K562 (cell line): ENCODE results near the gene WDFY2. TPM values are rescaled to one million over a fixed set of nuclear protein-coding genes. Genes with fewer than 3 reads are reported as not detected.

Experiments used
- ATAC-seq: fragments of 200-7000 bp; cut with Tn5 transposase; 3 replicates; pipeline ENCODE4 v1.9.1; 2020; ENCODE audit warnings: moderate library complexity
- BruUV-seq: library from RNA; stranded (reverse); fragments of 400-500 nt; replicated peaks from 2 replicates; lab custom pipeline; 2021; lab: Mats Ljungman, UMichigan
- CTCF ChIA-PET: fragments of 300-600 bp; formaldehyde crosslinking; extraction: SDS; loops from one replicate; lab custom pipeline; 2021; ENCODE audit warnings: low intra/inter-chr PET ratio; lab: Yijun Ruan, JAX
- POLR2A ChIA-PET: fragments of 300-600, 350-650 bp; sonication (Branson Sonifier 250); formaldehyde crosslinking; extraction: SDS; loops from one replicate; lab custom pipeline; 2021; ENCODE audit warnings: antibody characterized with exemption, inconsistent platforms; lab: Yijun Ruan, JAX
- DNase-seq, 4 experiments: peaks; one replicate each; pipeline versions ENCODE4 v3.0.0 to v3.0.0-alpha.2; 2011 to 2018; ENCODE audit warnings: low spot score in 3 of 4, mixed read lengths in 3 of 4; ENCODE audit errors: extremely low read depth in 1 of 4
- FAIRE-seq: peaks from 2 replicates; lab custom pipeline; 2011; peaks lifted over from hg19 to GRCh38; lab: Jason Lieb, UNC
- H2AFZ ChIP-seq: 2 replicates; pipeline ENCODE4 v1.6.0; 2011; ENCODE audit warnings: low read depth, low read length, control low read depth, inconsistent platforms
- H3K27ac ChIP-seq: fragments of 200-600 bp; 3 replicates; pipeline ENCODE4 v1.8.0; 2011; ENCODE audit warnings: low read depth, mild to moderate bottlenecking, control low read depth, inconsistent platforms, low read length, moderate library complexity, mixed read lengths; ENCODE audit errors: extremely low read depth
- H3K27me3 ChIP-seq, 2 experiments: fragments of 300-600 bp in 1 of 2; 2 replicates in 1 of 2; 3 replicates in 1 of 2; pipeline versions ENCODE4 v1.6.0 to v1.8.0; 2011; ENCODE audit warnings: inconsistent platforms in 2 of 2, low read length in 2 of 2, mild to moderate bottlenecking in 1 of 2, mixed read lengths in 1 of 2, moderate library complexity in 1 of 2; ENCODE audit not compliant: control insufficient read depth in 2 of 2, insufficient read depth in 2 of 2
- H3K36me3 ChIP-seq: fragments of 300-600 bp; 3 replicates; pipeline ENCODE4 v1.8.0; 2011; ENCODE audit warnings: mild to moderate bottlenecking, low read length, inconsistent platforms; ENCODE audit not compliant: control insufficient read depth, insufficient read depth
- H3K4me1 ChIP-seq, 2 experiments: fragments of 200-600 bp in 1 of 2; replicated peaks in 1 of 2; 2 replicates in 1 of 2; 3 replicates in 1 of 2; pipeline versions ENCODE4 v1.5.1 to v1.8.0; 2011; ENCODE audit warnings: inconsistent platforms in 2 of 2, low read length in 2 of 2, mild to moderate bottlenecking in 1 of 2, mixed read lengths in 1 of 2, moderate library complexity in 1 of 2; ENCODE audit not compliant: control insufficient read depth in 2 of 2, insufficient read depth in 2 of 2
- H3K4me2 ChIP-seq: 2 replicates; pipeline ENCODE4 v1.6.1; 2011; ENCODE audit warnings: low read length, control low read depth, inconsistent platforms, mixed read lengths; ENCODE audit not compliant: insufficient read depth
- H3K4me3 ChIP-seq: fragments of 200-600 bp; sonication (generic), shearing (Covaris generic); 2 replicates; pipeline ENCODE4 v1.5.1; 2016; ENCODE audit warnings: control low read depth, inconsistent platforms
- H3K79me2 ChIP-seq: fragments of 200-600 bp; 3 replicates; pipeline ENCODE4 v1.8.0; 2011; ENCODE audit warnings: low read length, inconsistent platforms; ENCODE audit not compliant: control insufficient read depth, insufficient read depth
- H3K9ac ChIP-seq, 2 experiments: 2 replicates each; pipeline versions ENCODE4 v1.6.0 to v1.6.1; 2011; ENCODE audit warnings: low read depth in 2 of 2, low read length in 2 of 2, control low read depth in 1 of 2, inconsistent platforms in 1 of 2, mild to moderate bottlenecking in 1 of 2, mixed read lengths in 1 of 2; ENCODE audit not compliant: insufficient read depth in 1 of 2
- H3K9me1 ChIP-seq: one replicate; pipeline ENCODE4 v1.6.0; 2011; ENCODE audit warnings: inconsistent platforms, mild to moderate bottlenecking, low read length, moderate library complexity; ENCODE audit not compliant: control insufficient read depth, insufficient read depth
- H3K9me3 ChIP-seq: replicated peaks from 2 replicates; pipeline ENCODE4 v1.5.1; 2011; ENCODE audit warnings: low read depth, low read length, inconsistent platforms; ENCODE audit not compliant: control insufficient read depth, insufficient read depth
- H4K20me1 ChIP-seq: replicated peaks from 2 replicates; pipeline ENCODE4 v1.6.1; 2011; ENCODE audit warnings: low read length, inconsistent platforms, mixed read lengths; ENCODE audit not compliant: control insufficient read depth, insufficient read depth
- ATF1 ChIP-seq, 2 experiments: fragments of 450-650 bp in 1 of 2; IDR thresholded peaks; 2 replicates each; pipeline ENCODE4 v1.6.1; 2016; ENCODE audit warnings: missing compliant biosample characterization in 1 of 2, missing genetic modification characterization in 1 of 2
- FOXJ2 ChIP-seq: fragments of 200-800 bp; sonication (Bioruptor generic); IDR thresholded peaks from 2 replicates; pipeline ENCODE4 v1.6.1; 2016; ENCODE audit warnings: missing genetic modification characterization, missing compliant biosample characterization
- MAX ChIP-seq: sonication (generic); formaldehyde crosslinking; IDR thresholded peaks from 2 replicates; pipeline ENCODE4 v1.9.0; 2022; ENCODE audit warnings: mild to moderate bottlenecking, missing genetic modification reagents
- NRF1 ChIP-seq, 2 experiments: fragments of 450-650 bp; IDR thresholded peaks in 1 of 2; conservative IDR thresholded peaks in 1 of 2; 2 replicates each; pipeline ENCODE4 v1.6.1; 2014; ENCODE audit warnings: mild to moderate bottlenecking in 2 of 2
- POLR2AphosphoS5 ChIP-seq: IDR thresholded peaks from 2 replicates; pipeline ENCODE4 v1.6.1; 2011; ENCODE audit warnings: mild to moderate bottlenecking, low read depth, low read length, moderate library complexity; ENCODE audit not compliant: control insufficient read depth, insufficient read depth
- RFX1 ChIP-seq: fragments of 450-650 bp; IDR thresholded peaks from 2 replicates; pipeline ENCODE4 v1.6.1; 2016; ENCODE audit warnings: mild to moderate bottlenecking, moderate library complexity
- ZFPM2 ChIP-seq: fragments of 250-450 bp; sonication (Bioruptor Pico); IDR thresholded peaks from 2 replicates; pipeline ENCODE4 v1.5.1; 2022; ENCODE audit warnings: mild to moderate bottlenecking
- ZNF146 ChIP-seq: IDR thresholded peaks from one replicate; pipeline ENCODE4 v1.6.1; 2018; ENCODE audit warnings: missing compliant biosample characterization; ENCODE audit not compliant: unreplicated experiment
- ZNF263 ChIP-seq: sonication (generic); formaldehyde crosslinking; IDR thresholded peaks from 2 replicates; pipeline ENCODE4 v1.8.0; 2022; ENCODE audit warnings: mild to moderate bottlenecking, missing genetic modification reagents, borderline replicate concordance
- ZNF586 ChIP-seq: fragments of 450-650 bp; formaldehyde crosslinking; conservative IDR thresholded peaks from 2 replicates; pipeline ENCODE4 v1.4.0; 2020; ENCODE audit warnings: mild to moderate bottlenecking, moderate library complexity
- ZNF76 ChIP-seq: fragments of 250-450 bp; sonication (Bioruptor Pico); IDR thresholded peaks from 2 replicates; pipeline ENCODE4 v1.4.0; 2020; ENCODE audit warnings: mild to moderate bottlenecking, moderate library complexity, borderline replicate concordance
- WGBS: fragments of 100-300 bp; shearing (Covaris generic); methylation state at CpG from one replicate; pipeline ENCODE4 v1.1.6; 2016; ENCODE audit warnings: low coverage, mixed read lengths; ENCODE audit not compliant: insufficient coverage; ENCODE audit errors: missing lambda C conversion rate; 5-methylcytosine and 5-hydroxymethylcytosine counted together
- in situ Hi-C: fragments of 300-500 bp; cut with MboI; formaldehyde crosslinking; loops from 4 replicates; pipeline ENCODE4 v1.15.0; 2018; ENCODE audit warnings: inconsistent platforms, mixed read lengths
- intact Hi-C: fragments of 100-400 bp; cut with micrococcal nuclease; formaldehyde crosslinking; loops from 2 replicates; pipeline ENCODE4 v1.14.2; 2022
- polyA plus RNA-seq, 8 experiments: library from polyadenylated mRNA; depleted of rRNA in 4 of 8; stranded (reverse) in 5 of 8; unstranded in 3 of 8; fragments of >200 nt; fragmentation: Nextera tagmentation in 2 of 8; fragmentation: Illumina TruSeq in 1 of 8; extraction: Ambion mirVana in 2 of 8; extraction: Trizol in 1 of 8; gene quantifications; 2 replicates each; pipeline versions ENCODE4 v1.2.1 to v1.2.3, GENCODE V29; 2011 to 2014; ENCODE audit warnings: inconsistent platforms in 1 of 8, missing spikeins in 1 of 8
- total RNA-seq, 7 experiments: library from RNA; depleted of rRNA in 6 of 7; stranded (reverse); fragments of >200 nt in 6 of 7; fragmentation: Illumina TruSeq in 2 of 7; extraction: Trizol in 2 of 7; gene quantifications; 2 replicates each; pipeline versions ENCODE4 v1.2.1 to v1.2.3, GENCODE V29; 2011 to 2021; ENCODE audit warnings: low replicate concordance in 1 of 7
- TF ChIP-seq, protein P1 (sequence below): sonication (generic); formaldehyde crosslinking; IDR thresholded peaks from 2 replicates; pipeline ENCODE4 v1.8.1; 2023; ENCODE audit warnings: missing genetic modification reagents, mild to moderate bottlenecking, borderline replicate concordance
- TF ChIP-seq, protein P2 (sequence below): sonication (generic); formaldehyde crosslinking; IDR thresholded peaks from 2 replicates; pipeline ENCODE4 v1.8.1; 2023; ENCODE audit warnings: mild to moderate bottlenecking, missing genetic modification reagents

The WDFY2 gene
- total and polyA plus RNA-seq, 9 of the 15 experiments (the other 6 are each of a cell fraction or from before 2014, with no cell fraction given), result 0.66 to 6.4 (median 4.4) TPM

GRCh38 chr13:51676739-51677138, 92.5 kb downstream of the WDFY2 start:
- no peak for ATAC-seq
- intact Hi-C loops, result no loop called here
- no peak overlapping the region for H3K9ac ChIP-seq
- H2AFZ ChIP-seq, result no peak overlapping the region
- H3K4me3 ChIP-seq, result no peak overlapping the region
- 91% methylated on average over 3 of the region's 3 CpGs for WGBS
- ChIA-PET CTCF (no interaction called here), POLR2A (no interaction called here)
- H3K4me2 ChIP-seq, result no peak overlapping the region
- H3K36me3 ChIP-seq, result no peaks in the 10 kb centered on the region; the same call in 2 of the 3 replicates
- no peaks in the 10 kb centered on the region for H3K27me3 ChIP-seq
- H3K9me1 ChIP-seq, result no peaks in the 10 kb centered on the region
- no peaks in the 10 kb centered on the region for H3K4me1 ChIP-seq
- H3K27ac ChIP-seq, result no peak overlapping the region
- no peak for DNase-seq
- no TSS peak for BruUV-seq
- H4K20me1 ChIP-seq, result 0 out of 2 replicates have a peak, but pooled peaks cover 3% of the 10 kb centered on the region
- no peak for FAIRE-seq
- TF ChIP-seq ZNF76 (CRISPR knock-in tag), result no peak
- no peak for TF ChIP-seq NRF1 (conservative IDR thresholded peaks at IDR 0.05 in 1 of 2, IDR thresholded peaks at IDR 0.05 in 1 of 2)
- no peak for TF ChIP-seq RFX1
- TF ChIP-seq ATF1 (CRISPR knock-in tag; IDR thresholded peaks at IDR 0.05), result no peak
- no peak for TF ChIP-seq ATF1 (tag; IDR thresholded peaks at IDR 0.05)
- TF ChIP-seq, protein P1, sequence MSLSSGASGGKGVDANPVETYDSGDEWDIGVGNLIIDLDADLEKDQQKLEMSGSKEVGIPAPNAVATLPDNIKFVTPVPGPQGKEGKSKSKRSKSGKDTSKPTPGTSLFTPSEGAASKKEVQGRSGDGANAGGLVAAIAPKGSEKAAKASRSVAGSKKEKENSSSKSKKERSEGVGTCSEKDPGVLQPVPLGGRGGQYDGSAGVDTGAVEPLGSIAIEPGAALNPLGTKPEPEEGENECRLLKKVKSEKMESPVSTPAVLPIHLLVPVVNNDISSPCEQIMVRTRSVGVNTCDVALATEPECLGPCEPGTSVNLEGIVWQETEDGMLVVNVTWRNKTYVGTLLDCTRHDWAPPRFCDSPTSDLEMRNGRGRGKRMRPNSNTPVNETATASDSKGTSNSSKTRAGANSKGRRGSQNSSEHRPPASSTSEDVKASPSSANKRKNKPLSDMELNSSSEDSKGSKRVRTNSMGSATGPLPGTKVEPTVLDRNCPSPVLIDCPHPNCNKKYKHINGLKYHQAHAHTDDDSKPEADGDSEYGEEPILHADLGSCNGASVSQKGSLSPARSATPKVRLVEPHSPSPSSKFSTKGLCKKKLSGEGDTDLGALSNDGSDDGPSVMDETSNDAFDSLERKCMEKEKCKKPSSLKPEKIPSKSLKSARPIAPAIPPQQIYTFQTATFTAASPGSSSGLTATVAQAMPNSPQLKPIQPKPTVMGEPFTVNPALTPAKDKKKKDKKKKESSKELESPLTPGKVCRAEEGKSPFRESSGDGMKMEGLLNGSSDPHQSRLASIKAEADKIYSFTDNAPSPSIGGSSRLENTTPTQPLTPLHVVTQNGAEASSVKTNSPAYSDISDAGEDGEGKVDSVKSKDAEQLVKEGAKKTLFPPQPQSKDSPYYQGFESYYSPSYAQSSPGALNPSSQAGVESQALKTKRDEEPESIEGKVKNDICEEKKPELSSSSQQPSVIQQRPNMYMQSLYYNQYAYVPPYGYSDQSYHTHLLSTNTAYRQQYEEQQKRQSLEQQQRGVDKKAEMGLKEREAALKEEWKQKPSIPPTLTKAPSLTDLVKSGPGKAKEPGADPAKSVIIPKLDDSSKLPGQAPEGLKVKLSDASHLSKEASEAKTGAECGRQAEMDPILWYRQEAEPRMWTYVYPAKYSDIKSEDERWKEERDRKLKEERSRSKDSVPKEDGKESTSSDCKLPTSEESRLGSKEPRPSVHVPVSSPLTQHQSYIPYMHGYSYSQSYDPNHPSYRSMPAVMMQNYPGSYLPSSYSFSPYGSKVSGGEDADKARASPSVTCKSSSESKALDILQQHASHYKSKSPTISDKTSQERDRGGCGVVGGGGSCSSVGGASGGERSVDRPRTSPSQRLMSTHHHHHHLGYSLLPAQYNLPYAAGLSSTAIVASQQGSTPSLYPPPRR (CRISPR knock-in tag), result no peak
- TF ChIP-seq, protein P2, sequence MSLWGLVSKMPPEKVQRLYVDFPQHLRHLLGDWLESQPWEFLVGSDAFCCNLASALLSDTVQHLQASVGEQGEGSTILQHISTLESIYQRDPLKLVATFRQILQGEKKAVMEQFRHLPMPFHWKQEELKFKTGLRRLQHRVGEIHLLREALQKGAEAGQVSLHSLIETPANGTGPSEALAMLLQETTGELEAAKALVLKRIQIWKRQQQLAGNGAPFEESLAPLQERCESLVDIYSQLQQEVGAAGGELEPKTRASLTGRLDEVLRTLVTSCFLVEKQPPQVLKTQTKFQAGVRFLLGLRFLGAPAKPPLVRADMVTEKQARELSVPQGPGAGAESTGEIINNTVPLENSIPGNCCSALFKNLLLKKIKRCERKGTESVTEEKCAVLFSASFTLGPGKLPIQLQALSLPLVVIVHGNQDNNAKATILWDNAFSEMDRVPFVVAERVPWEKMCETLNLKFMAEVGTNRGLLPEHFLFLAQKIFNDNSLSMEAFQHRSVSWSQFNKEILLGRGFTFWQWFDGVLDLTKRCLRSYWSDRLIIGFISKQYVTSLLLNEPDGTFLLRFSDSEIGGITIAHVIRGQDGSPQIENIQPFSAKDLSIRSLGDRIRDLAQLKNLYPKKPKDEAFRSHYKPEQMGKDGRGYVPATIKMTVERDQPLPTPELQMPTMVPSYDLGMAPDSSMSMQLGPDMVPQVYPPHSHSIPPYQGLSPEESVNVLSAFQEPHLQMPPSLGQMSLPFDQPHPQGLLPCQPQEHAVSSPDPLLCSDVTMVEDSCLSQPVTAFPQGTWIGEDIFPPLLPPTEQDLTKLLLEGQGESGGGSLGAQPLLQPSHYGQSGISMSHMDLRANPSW, result no peak
- no peak for TF ChIP-seq ZFPM2 (CRISPR knock-in tag)
- no peak for TF ChIP-seq MAX (CRISPR knock-in tag)
- no peak for TF ChIP-seq ZNF586 (CRISPR knock-in tag)
- TF ChIP-seq ZNF263 (CRISPR knock-in tag), result no peak
- TF ChIP-seq POLR2AphosphoS5, result no peak
- no peak for TF ChIP-seq ZNF146 (CRISPR knock-in tag)
- no peak for TF ChIP-seq FOXJ2
- no peaks in the 10 kb centered on the region for H3K9me3 ChIP-seq
- in situ Hi-C loops, result no loop called here
- H3K79me2 ChIP-seq, result no peaks in the 10 kb centered on the region; the same call in 2 of the 3 replicates
